AG10803 (cell line): ENCODE measurements around the gene TMEM154.

ENCODE experiments used
- DNase-seq: peaks from one replicate; pipeline ENCODE4 v3.0.0; 2010; ENCODE audit warnings: low read depth
- H3K4me3 ChIP-seq: 2 replicates; pipeline ENCODE4 v1.5.1; 2011; ENCODE audit warnings: mild to moderate bottlenecking, low read length, control low read depth
- TF ChIP-seq, protein P1 (sequence below): conservative IDR thresholded peaks from 2 replicates; pipeline ENCODE4 v1.5.1; 2011; ENCODE audit warnings: mild to moderate bottlenecking, low read length, control low read depth, inconsistent platforms

Gene TMEM154

DNA sequence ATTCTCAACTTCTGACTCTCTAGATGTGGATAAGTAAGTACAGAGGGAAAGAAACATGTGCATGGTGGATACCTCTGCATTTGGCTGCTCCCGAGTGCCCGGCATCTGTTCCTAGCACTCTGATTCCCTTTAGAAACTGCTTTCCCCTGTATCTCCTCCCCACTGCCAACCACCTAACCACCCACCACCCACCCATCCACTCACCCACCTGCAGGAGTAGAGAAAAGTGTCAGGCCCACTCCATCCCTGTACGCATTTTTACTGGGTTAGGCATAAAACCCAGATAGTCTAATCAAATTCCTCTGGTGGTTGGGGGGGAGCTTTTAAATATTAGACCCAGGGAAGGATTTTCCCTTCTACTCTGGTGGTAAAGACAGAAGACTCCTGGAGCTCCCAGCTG, 63.0 kb downstream of the TMEM154 start:
- no peak overlapping the region for H3K4me3 ChIP-seq
- DNase-seq = no peak
- TF ChIP-seq, protein P1, sequence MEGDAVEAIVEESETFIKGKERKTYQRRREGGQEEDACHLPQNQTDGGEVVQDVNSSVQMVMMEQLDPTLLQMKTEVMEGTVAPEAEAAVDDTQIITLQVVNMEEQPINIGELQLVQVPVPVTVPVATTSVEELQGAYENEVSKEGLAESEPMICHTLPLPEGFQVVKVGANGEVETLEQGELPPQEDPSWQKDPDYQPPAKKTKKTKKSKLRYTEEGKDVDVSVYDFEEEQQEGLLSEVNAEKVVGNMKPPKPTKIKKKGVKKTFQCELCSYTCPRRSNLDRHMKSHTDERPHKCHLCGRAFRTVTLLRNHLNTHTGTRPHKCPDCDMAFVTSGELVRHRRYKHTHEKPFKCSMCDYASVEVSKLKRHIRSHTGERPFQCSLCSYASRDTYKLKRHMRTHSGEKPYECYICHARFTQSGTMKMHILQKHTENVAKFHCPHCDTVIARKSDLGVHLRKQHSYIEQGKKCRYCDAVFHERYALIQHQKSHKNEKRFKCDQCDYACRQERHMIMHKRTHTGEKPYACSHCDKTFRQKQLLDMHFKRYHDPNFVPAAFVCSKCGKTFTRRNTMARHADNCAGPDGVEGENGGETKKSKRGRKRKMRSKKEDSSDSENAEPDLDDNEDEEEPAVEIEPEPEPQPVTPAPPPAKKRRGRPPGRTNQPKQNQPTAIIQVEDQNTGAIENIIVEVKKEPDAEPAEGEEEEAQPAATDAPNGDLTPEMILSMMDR = no peak

DNA sequence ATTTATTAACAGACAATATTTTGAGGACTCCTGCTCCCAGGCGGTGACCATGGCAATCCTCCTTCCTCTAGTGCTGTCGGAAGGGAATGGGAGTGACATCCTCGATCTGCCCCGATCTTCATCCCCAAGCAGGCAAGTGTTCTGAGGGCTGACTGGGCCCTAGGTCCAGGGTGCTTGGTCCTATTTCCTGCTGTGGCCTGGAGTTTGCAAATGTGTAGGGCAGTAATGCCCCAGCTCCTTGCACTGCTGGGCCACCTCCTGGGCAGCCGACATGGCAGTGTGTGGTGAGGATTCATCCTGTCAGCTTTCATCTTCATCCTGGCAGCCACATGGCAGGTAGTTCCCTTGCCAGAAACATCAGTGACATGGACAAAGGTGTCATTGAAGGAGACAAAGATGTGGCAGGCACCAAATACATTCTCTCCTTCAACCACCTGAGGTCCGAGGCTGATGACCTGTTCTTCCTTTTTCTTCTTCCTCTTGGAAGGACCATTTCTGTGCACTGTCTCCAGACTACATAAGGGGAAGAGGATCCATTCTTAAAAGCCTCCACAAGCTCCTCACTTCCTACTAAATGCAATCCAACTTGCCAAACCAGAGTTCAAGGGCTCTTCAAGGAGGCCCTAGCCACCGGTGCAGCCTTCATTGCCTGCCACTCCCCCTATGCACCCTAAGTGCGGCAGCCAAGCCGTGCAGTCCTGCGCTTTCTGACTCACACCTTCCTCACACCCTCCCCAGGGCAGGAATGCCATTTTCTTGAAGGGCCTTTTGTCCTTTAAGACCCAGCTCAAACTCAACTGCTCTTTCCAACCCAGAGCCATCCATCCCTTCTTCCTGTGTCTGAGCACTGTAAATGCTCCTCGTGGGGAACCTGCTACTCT, 65.7 kb downstream of the TMEM154 start:
- TF ChIP-seq, protein P1 = no peak
- no peak overlapping the region for H3K4me3 ChIP-seq
- DNase-seq = no peak

DNA sequence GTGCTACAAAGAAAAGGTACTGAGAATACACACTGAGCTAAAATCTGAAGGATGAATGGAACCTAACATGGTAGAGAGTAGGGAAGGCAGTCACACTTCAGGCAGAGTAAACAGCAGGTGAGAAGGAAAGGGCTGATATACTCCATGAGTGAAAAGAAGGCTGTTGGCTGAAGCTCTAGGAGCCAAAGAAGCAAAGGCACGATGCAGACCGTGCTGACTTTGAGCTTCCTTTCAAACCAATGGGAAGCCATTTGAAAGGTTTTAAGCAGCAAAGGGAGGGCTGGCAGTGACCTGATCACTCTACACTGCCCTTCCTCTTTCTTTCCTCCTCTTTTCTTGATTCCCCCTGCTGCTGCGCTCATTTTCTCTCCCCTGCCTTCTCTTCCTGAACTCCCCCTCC, 66.4 kb downstream of the TMEM154 start:
- TF ChIP-seq, protein P1 = no peak
- H3K4me3 ChIP-seq = no peak overlapping the region
- DNase-seq = no peak

DNA sequence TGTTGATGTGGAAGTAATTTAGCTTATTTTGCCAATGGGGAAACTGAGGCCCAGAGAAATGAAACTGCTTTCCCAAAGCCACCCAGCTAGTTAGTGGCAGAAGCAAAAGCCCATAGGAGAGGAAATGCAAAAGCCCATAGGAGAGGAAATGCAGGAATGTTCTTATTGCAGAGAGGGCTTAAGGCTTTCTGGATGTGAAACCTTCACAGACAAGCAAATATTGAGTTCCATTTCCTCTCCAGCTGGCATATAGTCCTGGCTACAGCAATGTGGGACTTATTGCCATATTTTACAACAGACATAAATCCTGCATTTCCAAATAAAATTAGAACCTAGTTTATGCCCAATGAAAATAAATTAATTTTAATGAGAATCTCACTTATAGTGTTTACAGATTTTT, 69.7 kb downstream of the TMEM154 start:
- TF ChIP-seq, protein P1 = no peak
- no peak for DNase-seq
- H3K4me3 ChIP-seq = no peak overlapping the region

DNA sequence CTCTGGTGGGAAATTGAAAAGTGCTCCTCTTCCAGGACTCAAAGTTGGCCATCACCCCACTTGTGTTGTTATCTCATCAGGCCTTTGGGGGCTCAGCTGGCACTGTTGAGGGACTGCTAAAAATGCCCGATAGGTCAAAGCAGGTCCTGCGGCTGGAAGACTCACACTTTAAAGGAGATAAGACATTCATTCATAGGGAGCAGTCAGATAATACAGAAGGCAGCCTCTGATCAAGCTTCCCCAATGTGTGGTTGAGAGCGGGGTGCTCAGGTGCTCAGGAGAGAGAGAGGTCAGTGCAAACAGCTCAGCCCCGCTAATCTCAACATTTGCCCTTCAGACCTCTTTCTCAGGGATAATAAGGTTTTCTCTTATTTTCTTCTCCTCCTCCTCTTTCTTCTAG, 70.3 kb downstream of the TMEM154 start:
- no peak for DNase-seq
- no peak overlapping the region for H3K4me3 ChIP-seq

DNA sequence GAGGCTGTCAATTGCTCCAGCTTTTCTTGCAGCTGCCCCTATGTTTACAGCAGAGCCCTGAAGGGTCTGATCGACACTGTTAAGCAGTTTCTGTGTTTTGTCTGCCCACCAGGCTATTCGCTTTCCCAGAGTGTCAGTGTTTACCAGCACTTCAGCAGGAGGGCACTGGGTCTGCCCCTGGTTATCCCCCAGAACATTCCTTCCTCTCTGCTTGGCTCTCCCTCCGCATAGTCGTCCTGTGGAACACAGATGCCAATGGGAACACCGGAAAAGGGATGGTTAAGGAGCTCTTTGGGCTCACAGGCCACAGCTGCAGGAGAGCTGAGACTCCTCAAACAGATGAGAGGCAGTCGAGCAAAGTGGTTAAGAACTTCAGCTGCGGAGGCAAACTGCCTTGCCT, 72.6 kb downstream of the TMEM154 start:
- TF ChIP-seq, protein P1 = no peak
- no peak overlapping the region for H3K4me3 ChIP-seq
- no peak for DNase-seq

More for the DNA sequence above, 70.3 kb downstream of the TMEM154 start:
- TF ChIP-seq, protein P1 = no peak

DNA sequence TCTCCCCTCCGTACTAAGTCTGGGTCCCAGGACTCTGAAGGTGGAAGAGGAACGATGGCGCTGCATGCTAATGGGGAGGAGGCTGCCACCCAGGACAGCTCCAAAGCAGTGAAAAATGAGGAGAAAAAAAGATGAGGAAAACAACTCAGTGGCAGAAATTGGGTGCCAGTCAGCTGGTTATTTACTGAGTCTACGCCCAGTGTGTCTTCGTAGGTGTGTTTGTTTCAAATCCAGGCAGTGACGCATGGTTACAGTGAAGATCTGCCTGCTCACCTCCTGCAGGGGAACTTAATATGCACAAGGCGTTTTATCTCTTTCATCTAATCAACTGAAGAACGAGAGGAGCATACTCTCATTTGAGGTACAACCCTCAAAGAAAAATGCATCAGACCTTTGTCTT, 73.0 kb downstream of the TMEM154 start:
- no peak overlapping the region for H3K4me3 ChIP-seq
- TF ChIP-seq, protein P1 = no peak
- no peak for DNase-seq
